Stimulated activated CD4-positive, alpha-beta T cell treated with anti-CD3 and anti-CD28 coated beads, Interleukin-1b, Interleukin-23, amount 100 ng/mL, for 4 hours (primary cell): ENCODE measurements around the gene POC5.

Source experiments
- DNase-seq, 2 donors: peaks; one replicate each; pipeline ENCODE4 v3.0.0-alpha.2; 2020; ENCODE audit warnings: low read depth in 2 of 2

Gene POC5

DNA sequence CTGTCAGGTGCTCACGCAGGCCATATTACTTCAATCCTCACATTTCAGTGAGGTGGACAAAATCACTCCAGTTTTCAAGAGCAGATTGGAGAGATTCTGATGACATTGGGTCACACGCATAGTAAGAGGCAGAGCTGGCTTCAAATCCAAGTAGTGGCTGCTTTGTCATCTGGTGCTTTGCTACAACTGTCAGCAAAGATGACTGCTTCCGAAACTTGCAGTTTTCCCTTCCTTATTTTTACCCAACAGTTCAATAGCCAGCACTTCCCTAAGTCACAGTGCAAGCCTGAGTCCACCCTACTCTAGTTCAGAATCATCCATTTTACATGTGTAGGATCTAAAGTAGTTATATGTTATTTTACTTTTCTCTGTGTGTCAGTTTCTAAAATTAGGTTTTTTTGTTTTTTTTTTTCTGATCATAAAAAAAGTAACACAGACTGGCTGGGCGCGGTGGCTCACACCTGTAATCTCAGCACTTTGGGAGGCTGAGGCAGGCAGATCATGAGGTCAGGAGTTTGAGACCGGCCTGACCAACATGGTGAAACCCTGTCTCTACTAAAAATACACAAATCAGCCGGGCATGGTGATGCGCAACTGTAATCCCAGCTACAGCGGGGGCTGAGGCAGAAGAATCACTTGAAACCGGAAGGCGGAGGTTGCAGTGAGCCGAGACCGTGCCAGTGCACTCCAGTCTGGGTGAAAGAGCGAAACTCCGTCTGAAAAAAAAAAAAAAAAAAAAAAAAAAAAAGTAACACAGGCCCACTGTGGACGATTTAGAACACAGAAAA is 56.4 kb downstream of the POC5 start:
- DNase-seq = no peak

DNA sequence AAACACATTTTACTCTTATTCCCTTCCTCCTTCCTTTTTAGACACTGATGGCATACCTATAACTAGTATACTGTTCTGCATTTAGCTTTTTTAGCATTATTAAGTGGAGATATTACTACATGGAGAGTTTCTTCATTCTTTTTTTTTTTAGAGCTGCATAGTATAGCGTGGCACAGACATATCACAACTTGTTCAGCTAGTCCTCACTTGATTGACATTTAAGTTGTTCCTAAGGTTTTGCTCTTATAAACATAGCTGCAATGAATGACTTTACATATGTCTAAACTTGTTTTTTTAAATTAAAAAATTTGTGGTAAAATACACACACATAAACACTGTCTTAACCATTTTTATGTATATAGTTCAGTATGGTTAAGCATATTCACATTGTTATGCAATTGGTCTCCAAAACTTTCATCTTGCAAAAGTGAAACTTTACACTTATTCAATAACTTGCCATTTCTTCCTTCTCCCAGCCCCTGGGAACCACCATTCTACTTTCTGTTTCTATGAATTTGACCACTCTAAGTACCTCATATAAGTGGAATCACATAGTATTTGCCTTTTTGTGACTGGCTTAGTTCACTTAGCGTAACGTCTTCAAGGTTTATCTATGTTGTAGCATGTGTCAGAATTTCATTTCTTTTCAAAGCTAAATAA is 57.3 kb downstream of the POC5 start:
- no peak for DNase-seq

DNA sequence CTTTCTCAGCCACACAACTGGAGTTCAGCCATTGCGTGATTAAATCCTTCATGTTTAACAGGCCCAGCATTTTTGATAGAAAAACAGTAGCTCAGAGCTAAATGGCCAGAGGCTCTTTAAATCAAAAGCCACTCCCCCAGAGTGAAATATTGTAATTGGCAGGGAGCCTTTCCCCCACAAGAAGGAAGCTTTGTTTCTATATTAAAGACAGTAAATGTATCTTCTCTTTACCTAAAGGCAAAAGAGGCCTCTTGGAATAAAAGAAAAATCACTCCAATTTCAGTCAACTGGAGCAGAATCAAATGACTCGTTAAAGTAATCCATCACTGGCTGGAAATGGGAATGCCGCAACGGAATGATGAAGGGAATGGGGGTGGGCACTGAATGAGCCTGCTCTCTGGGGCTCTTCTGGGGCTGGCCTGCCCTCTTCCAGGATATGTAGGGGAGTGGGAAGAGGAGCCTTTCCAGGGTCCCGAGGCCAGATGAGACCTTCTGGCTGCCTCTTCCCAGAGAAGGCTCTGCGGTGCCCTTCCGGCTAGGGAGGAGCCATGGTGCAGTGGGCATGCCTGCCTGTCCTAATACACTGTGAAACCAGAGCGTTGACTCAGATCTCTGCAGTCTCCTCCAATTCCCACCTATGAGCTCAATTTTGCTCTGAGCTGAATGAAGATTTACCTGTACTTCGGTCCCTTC is 60.8 kb downstream of the POC5 start:
- no peak for DNase-seq

DNA sequence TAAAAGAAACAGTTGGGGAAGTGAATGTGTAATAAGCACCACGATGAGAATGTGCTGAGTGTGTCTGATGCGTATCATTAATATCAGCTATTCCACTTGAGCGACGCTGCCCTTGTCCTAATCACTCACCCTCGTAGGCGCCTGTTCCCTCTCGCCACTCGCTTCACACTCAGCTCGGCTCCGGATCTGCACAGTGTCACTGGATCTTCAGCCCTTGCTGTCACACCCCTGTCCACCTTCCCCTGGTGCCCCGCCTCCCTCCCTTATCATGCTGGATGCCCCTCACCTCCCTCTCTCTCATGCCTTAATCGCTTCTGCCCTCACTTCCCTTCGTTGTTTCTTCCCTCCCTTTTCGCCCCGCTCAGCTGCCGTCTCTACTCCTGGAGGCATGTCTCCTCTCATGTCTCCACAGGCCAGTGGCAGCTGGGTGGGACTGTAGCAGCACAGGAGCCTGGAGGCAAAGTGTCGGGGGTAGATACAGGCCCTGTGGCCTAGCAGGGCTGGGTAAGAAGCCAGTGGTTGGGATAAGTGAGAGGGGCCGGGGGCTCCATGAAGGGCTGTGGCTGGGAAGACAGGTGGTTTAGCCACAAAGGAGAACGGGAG is 62.4 kb downstream of the POC5 start:
- DNase-seq = no peak

DNA sequence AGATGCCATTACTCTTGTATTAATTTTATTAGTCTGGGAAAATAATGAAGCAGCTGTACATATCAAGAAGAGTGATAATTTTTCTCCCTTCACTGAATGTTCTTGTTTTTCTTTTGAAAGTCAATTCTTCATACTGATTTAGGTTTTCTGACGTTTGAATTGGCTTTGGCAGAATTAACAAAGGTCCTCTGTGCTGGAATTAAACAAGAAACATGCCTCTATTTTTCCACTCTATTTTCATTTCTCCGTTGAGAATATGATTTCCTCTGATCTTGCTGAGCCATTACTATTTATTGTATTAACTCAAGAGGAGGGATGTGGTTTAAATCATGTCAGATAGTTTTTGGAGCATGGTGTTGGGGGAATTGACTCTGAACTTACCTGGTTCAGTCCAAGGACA is 63.7 kb downstream of the POC5 start:
- no peak for DNase-seq

DNA sequence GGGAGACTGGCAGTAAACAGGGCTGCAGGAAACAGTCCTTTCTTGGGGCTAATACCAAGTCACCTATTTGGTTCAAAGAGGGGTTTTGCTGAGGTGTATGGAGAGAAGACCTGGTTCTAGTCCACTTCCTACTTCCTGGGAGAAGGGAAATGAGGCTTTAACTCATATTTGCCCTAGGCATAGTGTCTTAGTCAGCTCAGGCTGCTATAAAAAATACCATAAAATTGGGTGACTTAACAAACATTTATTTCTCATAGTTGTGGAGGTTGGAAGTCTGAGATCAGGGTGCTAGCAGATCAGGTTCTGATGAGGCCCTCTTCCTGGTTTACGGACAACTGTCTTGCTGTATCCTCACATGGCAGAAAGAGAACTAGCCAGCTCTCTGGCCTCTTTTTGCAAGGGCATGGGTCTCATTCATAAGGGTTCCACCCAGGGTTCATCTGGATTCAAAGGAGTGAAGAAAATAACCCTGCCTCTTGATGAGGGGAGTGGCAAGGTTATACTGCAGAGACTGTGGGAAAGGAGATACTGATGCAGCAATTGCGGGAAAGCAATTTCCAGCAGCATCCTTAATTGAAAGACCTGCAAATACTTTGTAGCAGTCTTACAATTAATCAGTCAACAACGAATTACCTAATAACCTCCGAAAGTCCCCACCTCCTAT is 65.5 kb downstream of the POC5 start:
- no peak for DNase-seq

DNA sequence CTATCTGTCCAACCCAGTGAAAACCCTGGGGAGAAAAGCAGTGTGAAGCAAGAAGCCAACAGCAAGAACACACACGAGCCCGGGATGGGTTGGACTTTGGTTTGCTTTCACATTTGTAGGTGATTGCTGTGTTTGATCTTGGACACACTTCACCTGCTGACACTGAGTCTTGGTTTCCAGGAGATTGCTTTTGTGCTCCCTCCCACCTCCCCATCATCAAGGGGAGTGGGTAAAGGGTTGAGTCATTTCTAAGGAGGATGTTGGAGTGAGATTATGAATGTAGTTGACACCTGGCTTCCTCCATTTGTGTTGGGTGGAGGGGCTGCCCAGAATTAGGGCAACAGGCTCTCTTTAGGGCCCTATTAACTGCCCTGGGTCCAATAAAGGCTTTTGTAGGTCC is 68.5 kb downstream of the POC5 start:
- DNase-seq = no peak

DNA sequence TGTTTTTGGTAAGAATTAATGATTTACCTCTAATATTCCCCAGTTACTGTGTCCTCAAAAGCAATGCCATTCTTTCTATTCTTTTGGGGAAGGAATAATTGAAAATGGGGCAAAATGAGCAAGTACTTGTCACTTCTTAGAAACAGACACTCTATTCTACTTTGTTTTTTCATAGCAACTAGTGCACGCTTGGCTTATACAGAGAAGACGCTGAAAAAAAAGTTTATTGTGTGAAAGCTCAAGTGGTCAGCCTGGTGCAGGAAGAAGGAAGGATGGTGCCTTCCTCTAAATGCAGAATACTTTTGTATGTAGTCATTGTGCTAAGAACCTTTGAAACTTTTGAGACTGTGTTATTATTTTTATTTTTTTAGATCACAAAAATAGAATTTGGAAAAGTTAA is 76.4 kb downstream of the POC5 start:
- no peak for DNase-seq

DNA sequence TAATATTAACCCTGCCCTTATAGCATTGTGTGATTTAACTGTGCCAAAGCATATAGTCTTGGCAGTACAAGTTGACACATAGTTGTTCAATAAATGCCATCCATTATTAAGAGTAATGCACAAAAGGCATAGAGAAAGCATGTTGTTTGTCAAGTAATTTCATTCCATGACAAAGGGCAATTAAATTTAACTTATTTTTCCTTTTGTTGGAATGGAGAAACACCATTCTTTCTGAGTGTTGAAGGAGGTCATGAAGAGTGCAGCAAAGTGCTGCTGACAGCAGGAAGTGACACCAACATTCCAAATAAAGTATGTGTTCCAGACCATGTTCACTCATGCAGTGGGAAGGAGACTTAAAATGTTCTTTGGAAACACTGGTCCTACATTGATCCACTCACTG is 76.8 kb downstream of the POC5 start:
- DNase-seq = no peak

DNA sequence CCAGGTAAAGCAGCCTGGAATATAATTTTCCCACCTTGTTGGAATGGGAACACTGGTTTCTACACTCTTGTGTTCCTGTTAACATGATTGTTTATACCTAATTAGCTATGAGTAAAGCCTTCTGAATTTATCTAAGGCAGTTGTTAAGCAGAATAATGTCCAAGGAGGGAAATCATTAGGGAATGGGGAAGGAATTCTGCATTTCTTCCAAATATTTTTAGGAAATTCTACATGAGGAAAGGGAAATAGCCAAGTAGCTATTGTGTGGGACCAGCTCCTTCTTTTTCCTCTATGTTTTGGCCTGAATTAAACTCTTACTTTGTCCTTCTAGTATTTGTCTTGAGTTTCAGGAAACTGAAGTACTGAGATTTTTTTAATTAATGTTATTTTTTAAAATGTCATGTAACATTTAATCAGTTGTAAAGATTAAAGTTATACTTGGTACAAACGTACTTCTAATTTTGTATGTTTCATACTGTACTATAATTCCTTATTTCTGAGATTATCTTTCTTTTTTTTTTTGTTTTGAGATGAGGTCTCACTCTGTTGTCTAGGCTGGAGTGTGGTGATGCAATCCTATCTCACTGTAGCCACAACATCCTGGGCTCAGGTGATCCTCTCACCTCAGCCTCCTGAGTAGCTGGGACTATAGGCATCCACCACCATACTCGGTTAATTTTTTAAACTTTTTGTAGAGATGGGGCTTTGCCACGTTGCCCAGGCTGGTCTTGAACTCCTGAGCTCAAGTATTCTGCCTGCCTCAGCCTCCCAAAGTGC is 77.5 kb downstream of the POC5 start:
- DNase-seq = no peak

DNA sequence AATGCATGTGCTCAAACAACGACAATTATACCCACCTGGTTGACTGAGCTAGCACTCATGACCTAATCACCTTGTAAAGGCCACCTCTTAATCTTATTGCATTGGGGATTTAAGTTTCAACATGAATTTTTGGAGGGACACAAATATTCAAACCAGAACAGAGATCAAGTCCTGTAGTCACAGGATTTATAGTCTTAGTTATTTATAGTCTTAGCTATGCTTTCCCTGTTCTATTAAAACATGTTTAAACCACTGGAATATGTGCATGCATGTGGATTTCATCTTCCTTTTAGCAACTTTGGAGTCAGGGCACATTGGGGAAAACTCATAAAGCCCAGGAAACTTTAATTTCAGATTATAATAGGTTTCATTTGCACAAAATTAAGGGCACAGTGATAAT is 79.3 kb downstream of the POC5 start:
- DNase-seq = no peak

DNA sequence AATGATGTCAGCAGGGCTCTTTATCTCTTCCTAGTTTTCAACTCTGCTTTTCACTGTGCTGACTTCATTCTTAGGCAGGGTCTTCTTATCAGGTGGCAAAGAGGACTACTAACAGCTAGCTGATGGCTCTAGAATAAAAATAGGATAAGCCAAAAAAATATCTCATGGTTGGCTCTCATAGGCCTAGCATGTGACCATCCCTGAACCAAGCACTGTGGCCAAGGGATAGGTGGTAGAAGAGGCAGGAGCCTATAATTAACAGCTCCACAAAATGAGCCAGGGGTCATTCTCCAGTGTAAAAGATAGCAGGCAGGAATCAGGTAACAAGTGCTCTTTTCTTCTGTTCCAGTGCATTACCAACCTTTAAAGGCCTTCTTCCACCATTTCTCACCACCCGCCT is 84.9 kb downstream of the POC5 start:
- no peak for DNase-seq

DNA sequence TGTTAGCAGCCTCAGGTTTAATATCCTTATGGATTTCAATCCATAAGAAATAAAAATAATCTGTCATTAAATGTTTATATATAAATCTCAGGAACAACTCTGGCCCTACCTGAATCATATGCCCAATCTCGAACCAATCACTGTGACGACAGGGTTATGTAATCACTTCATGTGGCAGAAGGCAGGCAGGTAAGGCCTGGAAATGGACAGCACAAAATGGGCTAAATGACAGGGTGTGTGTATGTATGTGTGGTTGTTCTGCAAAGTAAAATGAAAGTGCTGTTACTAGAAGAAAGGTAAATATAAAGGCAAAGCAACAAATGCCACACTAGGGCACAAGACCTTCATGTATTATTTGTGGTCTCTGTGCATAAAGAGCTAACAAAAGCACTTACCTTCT is 86.4 kb downstream of the POC5 start:
- no peak for DNase-seq

DNA sequence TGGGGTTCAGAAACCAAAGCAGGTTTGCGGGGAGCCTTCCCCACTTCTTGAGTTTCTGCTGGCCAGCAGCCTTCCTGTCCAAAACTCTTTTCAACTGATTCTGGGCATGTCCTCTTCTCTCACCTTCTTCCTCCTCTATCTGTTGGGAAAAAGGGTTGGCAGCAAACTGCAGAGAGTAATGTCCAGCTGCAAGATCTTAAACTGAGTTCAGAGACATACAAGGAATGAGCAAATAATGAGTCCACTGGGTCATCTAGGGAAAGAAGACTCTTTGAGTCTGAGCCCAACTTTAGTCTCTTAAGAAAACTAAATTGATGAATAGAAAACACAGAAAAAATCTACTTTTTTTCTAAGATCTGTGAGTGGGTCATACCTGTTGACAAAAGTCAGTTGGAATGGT is 89.4 kb downstream of the POC5 start:
- DNase-seq = no peak

DNA sequence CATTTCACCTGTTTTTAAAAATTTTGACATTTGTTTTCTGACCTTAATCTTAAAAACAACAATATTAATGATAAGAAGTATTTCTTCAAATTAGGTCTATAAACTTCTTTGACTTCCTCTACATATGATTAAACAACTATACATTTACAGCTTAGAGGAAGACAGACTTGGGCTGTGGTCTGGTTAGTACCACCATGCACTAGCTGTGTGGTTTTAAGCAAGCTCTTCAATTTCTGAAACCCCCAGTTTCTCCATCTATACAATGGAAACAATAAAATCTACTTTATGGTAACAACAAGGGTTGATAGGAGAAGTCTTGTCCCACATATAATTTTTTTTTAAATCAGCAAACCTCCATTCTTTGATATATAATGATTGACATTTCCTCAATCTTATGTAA is 90.3 kb downstream of the POC5 start:
- no peak for DNase-seq
